HG03432 (cell line): ENCODE data around the gene GRM3.

Experiments
- ATAC-seq: cut with Tn5 transposase; IDR thresholded peaks from one replicate; pipeline ENCODE4 v1.9.1; 2021; ENCODE audit warnings: mild to moderate bottlenecking, moderate library complexity; ENCODE audit not compliant: unreplicated experiment

The GRM3 gene

DNA sequence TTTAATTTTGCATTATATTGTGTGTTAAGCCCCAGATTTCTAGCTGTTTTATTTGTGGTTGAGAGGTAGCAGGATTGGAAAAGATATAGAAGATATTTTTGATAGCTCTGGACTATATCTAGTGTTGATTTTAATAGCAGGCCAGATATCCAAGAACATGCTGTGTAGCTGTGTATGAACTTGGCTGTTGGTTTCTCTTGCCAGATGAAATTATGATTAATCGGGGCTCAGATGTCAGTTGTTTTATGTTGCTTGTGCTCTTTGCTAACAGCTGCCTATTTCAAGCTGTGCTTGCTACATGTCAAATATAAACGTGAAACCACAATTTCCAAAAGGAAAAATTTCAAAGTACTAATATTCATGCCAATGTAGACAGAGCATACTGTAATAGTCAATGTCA is 141.1 kb downstream of the GRM3 start:
- no peak for ATAC-seq

DNA sequence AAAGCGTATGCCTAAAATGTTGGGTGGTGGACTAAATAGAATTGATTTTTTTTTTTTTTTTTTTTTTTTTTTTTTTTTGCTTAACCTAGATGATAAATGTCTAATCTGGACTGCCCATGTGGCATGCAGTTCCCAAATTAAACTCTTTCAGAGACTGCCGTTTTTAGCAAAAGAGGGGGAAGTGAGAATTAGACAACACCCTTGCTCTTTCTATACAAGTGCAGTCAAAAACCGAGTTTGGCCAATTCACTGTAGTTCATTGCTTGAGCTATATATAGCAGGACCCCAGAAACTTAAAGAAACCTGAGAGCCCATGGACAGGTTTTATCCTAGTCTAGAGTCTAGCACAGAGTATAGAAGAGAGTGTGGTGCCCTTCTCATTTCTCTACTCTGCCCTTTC is 141.9 kb downstream of the GRM3 start:
- peak; percentile 87 for ATAC-seq

GRCh38 chr7:86786376-86786775 is 142.7 kb downstream of the GRM3 start:
- no peak for ATAC-seq

- ATAC-seq, result peak; percentile 46
Measured at GRCh38 chr7:86788948-86789347, 145.2 kb downstream of the GRM3 start.

- peak; percentile 60 for ATAC-seq
Measured at GRCh38 chr7:86790383-86790782, 146.7 kb downstream of the GRM3 start.

DNA sequence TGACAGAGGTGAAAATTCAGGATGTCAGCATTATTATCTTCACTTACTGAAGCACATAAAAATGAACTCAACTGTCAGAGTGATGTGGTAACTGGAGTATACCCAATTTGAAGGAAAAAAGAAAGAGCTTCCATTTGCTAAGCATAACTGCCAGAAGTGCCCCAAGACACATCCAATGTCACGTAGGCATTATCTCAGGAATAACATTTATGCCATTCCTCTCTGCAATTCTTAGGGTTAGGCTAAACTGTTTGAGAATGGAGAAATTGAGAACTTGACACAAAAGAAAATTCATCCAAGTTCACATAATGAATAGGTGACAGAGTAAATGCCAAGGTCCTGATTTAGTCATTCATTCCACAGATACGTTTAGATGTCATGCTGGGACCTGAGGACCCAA is 148.6 kb downstream of the GRM3 start:
- ATAC-seq, result no peak

DNA sequence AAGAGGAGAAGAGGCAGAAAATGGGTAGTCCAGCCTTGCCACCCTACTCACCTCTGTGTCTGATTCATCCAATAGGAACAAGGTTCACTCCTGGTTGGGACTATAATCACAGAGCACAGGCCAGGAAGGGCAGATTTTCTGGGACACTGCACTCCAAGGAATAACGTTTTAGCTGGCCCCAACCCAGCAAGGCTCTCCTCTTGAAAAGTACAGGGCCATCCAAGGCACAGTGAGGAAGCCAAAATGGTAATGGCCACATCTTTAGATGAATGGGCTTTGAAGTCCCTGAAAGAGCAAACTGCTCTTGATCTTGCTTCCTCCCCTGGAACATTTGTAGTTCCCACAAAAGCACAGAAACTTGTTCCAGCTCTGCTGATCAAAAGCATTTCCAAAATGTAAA is 149.4 kb downstream of the GRM3 start:
- ATAC-seq, result no peak

DNA sequence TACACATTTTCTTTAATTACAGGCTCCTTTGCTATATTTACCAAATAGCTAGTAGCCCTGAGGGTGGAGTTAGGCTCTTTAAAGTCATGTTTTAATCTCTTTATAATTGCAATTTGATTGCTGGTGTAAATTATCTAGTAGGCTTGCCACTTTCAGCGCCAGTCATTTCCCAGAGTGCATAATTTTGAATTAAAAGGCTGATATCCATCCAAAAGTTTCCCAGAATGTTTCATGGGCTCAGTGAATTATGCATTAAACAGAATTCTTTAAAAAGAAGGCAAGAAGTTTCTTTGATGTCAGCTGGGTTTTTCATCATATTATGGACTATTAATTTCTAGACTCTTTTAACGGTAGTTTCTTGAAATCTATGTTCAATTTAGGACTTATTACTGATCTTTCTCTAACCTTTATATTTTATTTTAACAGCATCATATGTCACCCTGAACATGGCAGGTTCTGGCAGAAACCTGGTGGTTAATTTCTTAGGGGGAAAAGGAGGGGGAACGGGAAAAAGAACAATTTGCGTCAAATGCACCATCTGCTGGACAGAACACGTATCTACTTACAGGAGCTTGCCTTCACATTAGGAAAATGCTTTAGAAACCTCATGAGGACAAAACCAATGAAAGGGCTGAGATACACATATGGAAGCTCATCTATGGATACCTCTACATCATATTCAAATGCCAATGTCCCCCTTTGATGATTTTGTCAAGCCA is 171.1 kb downstream of the GRM3 start:
- ATAC-seq, result no peak

DNA sequence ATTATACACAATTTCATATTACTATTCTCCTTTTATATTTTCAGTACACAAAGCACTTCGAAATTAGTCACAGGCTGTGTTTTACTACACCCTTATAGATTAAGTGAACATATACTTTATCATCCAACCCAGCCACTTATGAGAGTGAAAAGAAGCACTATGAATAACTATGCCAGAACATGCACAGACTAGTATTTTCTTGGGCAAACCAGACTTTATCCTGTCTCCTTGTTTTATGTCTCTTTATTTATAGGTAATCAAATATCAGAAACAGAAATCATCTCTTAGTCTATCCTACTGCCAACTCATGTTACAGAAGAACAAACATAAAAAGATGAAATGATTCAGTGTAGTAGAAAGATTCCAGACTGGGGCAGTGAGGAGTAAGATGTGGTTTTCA is 171.8 kb downstream of the GRM3 start:
- ATAC-seq, result no peak

GRCh38 chr7:86818903-86819302 is 175.2 kb downstream of the GRM3 start:
- no peak for ATAC-seq

DNA sequence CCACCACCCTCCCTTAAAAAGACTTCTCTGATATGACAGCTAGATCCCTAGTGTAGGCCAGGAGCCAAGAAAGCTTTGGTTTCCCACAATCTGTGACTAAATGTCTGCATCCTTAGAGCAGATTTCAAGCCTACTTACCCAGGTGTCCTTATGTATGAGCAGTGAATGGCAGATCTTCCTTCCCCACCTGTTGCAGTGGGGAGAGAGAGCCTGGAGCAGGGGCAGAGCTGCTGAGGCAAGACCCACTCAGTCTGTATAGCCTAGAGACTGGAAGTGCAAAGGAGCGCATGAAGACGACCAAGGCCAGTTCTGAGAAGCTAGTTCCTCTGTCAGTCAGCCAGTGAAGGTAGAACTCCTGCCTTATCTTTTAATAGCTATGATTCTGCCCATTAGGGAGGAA is 180.1 kb downstream of the GRM3 start:
- no peak for ATAC-seq

GRCh38 chr7:86825264-86825663 is 181.6 kb downstream of the GRM3 start:
- no peak for ATAC-seq

DNA sequence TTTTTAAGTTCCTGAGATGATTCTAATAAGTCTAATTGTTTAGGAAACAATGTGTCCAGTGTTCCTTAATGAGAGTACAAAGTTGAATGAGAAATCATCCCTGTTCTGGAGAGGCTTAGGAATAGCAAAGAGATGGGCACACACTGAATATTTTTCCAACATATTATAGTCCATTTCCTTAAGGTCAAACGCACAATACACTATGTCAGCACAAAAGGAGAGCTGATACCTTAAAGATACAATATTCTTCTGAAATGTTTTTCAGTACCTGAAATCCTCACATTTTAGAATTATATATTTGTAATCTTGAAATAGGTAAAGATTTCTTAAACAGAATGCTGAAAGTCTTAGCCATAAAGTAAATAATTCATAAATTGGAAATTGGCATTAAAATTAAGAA is 183.2 kb downstream of the GRM3 start:
- no peak for ATAC-seq

GRCh38 chr7:86833360-86833759 is 189.7 kb downstream of the GRM3 start:
- no peak for ATAC-seq

- no peak for ATAC-seq
Measured at GRCh38 chr7:86837235-86837634, 193.5 kb downstream of the GRM3 start.

DNA sequence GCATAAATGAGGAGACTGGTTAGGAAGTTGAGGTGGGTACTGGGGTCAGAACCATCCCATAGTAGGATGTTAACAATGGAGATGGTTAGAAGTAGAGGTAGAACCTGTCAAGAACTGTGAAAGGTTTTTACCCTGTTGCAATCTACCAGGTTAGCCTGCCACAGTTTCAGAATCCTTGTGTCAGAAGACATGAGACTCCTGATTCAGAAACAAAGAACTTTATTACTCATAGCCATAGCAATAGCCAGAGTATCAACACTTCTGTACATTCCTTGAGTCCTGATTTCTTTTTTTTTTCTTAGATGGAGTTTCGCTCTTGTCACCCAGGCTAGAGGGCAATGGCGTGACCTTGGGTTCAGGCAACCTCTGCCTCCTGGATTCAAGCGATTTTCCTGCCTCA is 200.9 kb downstream of the GRM3 start:
- peak; percentile 62 for ATAC-seq

- ATAC-seq, result no peak
Measured at GRCh38 chr7:86846494-86847190, 202.9 kb downstream of the GRM3 start.

GRCh38 chr7:86848226-86848625 is 204.5 kb downstream of the GRM3 start:
- no peak for ATAC-seq

GRCh38 chr7:86851566-86851965 is 207.9 kb downstream of the GRM3 start:
- ATAC-seq, result no peak

- no peak for ATAC-seq
Measured at GRCh38 chr7:86863452-86863851, 219.7 kb downstream of the GRM3 start.

DNA sequence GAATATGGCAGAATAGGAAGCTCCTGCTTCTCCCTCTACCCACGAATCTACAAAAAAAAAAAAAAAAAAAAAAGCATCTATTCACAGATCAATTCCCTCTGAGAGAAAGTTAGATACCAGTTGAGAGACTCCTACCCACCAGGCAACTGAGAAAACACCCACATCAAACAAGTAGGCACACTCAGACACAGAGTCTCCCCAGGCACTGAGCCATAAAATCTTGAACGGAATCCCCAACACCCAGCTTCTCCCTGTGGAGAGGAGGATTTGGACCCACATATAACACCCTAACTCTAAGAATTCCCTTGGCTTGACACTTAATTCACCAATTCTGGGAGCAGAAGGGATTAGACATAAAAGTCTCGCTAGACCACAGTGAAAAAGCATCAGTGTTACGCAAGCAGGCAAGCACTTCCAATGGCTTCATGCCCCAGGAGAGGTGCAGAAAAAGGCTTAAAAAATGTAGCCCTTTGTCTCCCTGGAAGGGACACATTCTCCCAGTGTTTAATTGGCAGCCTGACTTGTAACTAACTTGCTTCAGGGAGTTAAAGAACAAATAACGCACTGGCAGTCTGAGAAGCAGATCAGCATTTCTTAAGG is 223.6 kb downstream of the GRM3 start:
- ATAC-seq, result no peak

- ATAC-seq, result no peak
Measured at GRCh38 chr7:86876146-86876545, 232.4 kb downstream of the GRM3 start.
